Renal cortical epithelial cell (primary cell): ENCODE data around the gene LRMDA. TPM values are rescaled to one million over a fixed set of nuclear protein-coding genes. Genes with fewer than 3 reads are reported as not detected.

Experiments
- DNase-seq: peaks from one replicate; pipeline ENCODE4 v3.0.0-alpha.2; 2011; ENCODE audit warnings: low read depth
- total RNA-seq: library from RNA; depleted of rRNA; stranded (reverse); fragments of >200 nt; gene quantifications from 2 replicates; pipeline ENCODE4 v1.2.3, GENCODE V29; 2014

LRMDA gene
- total RNA-seq, 1 donor from 2014 or later: 11.7 TPM

DNA sequence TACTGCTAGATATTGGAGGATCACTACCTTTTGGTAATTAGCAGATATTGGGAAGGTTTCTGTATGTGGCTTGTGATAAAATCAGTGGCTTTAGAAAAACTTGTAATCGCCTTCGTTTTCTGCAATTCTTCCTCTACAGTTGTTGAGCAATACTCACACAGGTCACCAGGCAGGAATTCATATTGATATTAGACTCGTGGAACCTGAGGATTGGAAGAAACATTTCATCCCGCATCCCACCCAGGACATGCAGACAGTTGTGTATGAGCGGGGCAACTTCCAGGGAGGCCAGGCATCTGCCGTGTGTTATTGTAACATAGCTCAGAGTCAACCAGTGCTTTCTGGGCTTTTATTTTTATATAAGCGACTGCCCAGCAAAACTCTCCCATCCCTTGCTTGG is 821.3 kb downstream of the LRMDA start:
- no peak for DNase-seq

- no peak for DNase-seq
These were observed 823.8 kb downstream of the LRMDA start for GRCh38 chr10:76255241-76255640.

- DNase-seq: peak; percentile 77
These were observed 826.4 kb downstream of the LRMDA start for GRCh38 chr10:76257816-76258215.

DNA sequence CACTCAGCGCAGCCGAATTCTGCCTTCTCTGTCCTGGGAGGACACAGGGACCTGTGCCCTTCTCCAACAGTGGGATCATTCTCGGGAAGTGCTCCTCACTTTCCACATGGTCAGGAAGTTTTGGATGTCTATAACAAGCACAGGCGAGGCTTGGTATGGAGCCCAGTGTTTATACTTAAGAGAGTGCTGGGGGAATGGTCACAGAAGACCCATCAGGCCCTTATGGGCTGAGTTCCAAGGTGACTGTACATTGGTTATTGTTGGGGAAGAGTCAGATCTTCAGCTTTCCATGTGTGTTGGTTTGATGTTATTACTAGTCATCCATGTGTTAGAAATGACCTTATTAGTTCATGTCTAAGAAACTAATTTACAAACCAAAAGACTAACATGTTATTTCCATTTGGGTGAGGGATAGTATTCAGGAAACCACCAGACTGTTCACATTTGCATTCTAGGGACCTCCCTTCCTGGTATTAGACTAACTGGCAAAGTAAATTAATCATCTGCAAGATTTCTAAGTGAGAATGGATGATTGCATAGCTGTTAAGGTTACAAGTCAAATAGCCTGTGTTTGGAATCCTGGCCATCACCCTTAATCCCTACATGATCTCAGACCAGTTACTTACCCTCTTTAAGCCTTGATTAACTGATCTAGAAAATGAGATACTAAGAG is 834.2 kb downstream of the LRMDA start:
- peak; percentile 36 for DNase-seq

DNA sequence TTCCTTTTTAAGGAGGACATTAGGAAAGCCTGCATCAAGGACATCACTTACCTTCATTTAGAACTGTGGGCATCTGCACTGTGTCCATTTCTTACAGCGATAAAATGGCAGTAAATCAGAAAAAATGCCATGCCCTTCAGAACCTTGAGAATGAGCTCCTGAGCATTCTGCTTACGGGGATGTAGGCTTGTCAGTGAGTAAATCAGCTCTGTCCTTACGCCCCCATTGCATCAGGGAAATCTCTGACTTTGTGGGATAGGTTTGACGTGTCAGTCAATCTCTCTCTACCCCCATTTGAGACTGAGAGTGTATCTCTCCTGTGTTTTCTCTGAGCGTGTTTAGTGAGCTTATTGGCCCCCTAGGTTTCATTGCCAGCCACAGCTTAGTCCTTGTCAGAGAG is 837.1 kb downstream of the LRMDA start:
- DNase-seq: no peak

- no peak for DNase-seq
These were observed 837.5 kb downstream of the LRMDA start for GRCh38 chr10:76268954-76269353.

- no peak for DNase-seq
These were observed 839.0 kb downstream of the LRMDA start for GRCh38 chr10:76270464-76270863.

DNA sequence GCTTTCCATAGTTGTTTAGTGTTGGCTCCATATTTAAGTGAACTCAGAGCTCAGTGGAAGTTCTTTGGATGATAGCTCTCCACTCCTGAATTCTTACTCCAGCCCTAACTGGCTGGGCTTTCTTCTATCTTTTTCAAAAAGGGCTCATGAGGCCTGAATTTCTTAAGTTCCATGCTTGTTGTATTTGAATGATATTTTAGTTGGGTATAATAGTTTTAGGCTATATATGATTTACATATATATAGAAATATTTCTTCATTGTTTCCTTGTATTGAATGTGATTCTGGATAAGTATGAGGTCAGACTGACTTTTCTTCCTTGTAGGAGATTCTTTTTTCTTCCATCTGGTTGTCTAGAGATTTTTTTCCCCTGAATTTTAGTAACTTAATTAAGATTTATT is 843.5 kb downstream of the LRMDA start:
- DNase-seq: no peak

DNA sequence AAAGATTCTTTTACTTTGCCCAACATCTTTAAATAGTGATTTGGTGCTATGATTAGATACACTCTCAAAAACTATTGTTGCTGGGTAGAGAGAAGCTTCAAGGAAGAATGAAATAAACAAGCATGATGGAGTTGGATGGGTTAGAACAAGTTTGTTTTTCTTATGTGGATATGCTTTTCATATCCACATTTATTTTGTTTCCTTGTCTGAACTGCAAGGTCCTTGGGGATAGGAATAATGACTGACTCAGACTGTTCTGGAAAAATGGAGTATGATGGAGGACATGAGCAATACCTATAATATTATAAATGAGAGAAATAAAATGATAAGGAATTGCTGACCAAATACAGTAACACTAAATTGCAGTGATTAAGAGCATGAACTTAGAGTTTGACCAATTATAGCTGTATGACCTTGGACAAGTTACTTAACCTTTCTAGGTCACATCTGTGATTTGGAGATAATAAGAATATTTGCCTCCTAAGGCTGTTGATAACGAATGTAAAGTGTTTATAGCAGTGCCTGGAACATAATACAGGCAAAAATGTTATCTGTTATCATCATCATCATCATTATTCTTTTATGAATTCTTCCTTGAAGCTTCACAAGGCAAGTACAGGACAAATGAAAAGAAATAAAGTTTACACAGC is 847.5 kb downstream of the LRMDA start:
- DNase-seq: no peak

GRCh38 chr10:76281659-76282058 is 850.2 kb downstream of the LRMDA start:
- no peak for DNase-seq

- DNase-seq: peak; percentile 93
These were observed 850.9 kb downstream of the LRMDA start for GRCh38 chr10:76282061-76283025.

DNA sequence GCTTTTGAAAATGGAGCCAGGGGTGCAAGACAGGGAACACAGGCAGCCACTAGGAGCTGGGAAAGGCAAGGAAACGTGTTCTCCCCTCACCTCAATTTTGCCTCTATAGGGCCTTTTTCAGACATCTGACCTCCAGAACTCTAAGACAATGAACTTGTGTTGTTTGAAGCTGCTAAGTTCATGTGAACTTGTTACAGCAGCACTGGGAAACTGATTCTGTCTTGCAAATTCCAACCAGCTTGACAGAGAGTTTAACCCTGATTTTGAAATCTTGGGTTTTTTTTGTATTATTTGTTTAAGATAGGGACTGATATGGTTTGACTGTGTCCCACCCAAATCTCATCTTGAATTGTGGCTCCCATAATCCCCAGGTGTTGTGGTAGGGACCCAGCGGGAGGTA is 852.9 kb downstream of the LRMDA start:
- DNase-seq: no peak

- DNase-seq: peak; percentile 91
These were observed 853.6 kb downstream of the LRMDA start for GRCh38 chr10:76285012-76285411.

DNA sequence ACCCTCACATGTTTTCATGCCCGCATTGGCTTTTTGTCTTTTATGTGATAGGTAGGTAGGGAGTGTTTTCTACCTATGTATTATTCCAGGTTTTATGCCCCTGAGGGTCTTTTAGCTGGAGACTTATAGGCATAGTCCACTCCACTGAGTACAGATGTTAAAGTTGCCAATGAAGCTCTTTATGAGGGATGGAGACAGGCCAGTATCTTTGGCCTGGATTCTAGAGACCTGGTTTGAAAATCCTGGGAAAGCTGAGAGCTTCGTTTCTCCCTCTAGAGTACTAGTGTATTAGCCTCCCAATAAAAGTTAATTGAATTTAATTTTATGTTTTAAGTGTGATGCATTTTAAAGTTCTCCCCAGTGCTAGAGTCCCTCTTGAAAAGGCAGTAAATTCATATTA is 854.1 kb downstream of the LRMDA start:
- no peak for DNase-seq

GRCh38 chr10:76286536-76286935 is 855.1 kb downstream of the LRMDA start:
- DNase-seq: no peak

GRCh38 chr10:76287856-76288255 is 856.4 kb downstream of the LRMDA start:
- no peak for DNase-seq

DNA sequence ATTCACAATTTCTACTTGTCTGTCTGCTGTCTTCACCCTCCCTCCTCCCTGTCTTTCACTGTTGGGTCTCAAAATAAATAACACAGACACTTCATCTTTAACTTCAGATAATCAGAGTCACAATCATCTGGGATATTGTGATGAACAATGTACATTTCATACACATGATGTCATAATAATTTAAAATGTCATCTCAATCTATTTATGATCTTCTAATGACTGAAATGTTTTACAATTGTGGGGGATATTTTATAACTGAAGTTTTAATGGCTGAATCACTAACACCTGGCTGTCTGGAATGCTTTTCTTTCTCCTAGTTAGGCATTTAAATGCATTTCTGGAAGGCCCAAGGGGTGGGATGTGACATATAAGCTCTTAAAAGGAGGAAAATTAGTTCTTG is 859.8 kb downstream of the LRMDA start:
- DNase-seq: peak; percentile 33

DNA sequence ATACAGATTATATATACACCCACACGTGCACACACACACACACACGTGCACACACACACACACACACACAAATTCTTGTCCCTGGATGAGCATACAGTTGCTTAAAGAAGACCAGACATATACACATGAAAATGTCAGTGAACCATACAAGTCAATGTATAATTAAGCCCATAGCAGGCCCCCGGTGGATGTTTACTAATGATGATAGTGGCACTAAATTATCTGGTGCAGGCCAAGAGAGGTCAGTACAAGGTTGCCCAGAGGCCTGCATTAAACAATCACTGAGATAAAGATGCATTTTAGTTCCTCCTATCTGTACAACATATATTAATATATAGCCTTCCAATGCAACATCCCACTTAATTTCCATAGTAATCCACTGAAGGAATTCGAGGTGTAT is 860.5 kb downstream of the LRMDA start:
- no peak for DNase-seq

- DNase-seq: no peak
These were observed 865.5 kb downstream of the LRMDA start for GRCh38 chr10:76296957-76297356.

DNA sequence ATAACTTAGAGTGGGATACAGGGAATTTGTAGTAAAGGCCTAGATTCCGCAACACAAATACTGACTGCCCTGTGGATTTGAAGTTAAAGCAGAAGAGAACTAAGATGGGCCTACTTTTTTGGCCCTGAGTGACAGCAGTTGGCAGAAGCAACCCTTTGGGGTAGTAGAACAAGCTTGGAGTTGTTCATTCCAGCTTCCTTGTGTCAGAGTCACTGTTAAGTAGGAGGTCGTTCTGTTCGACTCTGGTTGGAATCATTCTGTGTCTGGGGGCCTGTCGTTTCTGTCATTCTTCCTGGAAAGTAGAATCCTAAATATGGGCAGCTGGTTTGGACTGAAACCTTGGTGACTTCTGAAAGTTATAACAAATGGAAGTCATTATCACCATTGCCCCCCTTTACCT is 865.9 kb downstream of the LRMDA start:
- no peak for DNase-seq

- peak; percentile 100 for DNase-seq
These were observed 866.4 kb downstream of the LRMDA start for GRCh38 chr10:76297780-76298281.

- no peak for DNase-seq
These were observed 866.9 kb downstream of the LRMDA start for GRCh38 chr10:76298329-76298728.
